Testis (tissue), 2 donors: ENCODE results near the gene B4GALNT1.

Experiments
- CTCF ChIP-seq, 3 experiments: fragments of 450-650 bp in 2 of 3; fragments of 200-600 bp in 1 of 3; sonication (generic) in 1 of 3; IDR thresholded peaks; one replicate each; pipeline ENCODE4 v1.5.1; 2016 to 2019; ENCODE audit warnings: antibody characterized with exemption in 3 of 3, mild to moderate bottlenecking in 2 of 3, moderate library complexity in 1 of 3
- POLR2A ChIP-seq: fragments of 450-650 bp; IDR thresholded peaks from one replicate; pipeline ENCODE4 v1.6.1; 2017; ENCODE audit warnings: antibody characterized with exemption, mild to moderate bottlenecking, moderate library complexity

- TF ChIP-seq CTCF (IDR thresholded peaks at IDR 0.05) (no peak), POLR2A (no peak)
These were observed 26.6 kb downstream of the B4GALNT1 start for GRCh38 chr12:57606399-57606798.
